ENCODE measurements around the gene PER1.
"Not testable (repeated sequence)": the region's sequence is repeated elsewhere in the genome, so short reads cannot be mapped to it uniquely, and the experiment has no call there.

PER1 gene

DNA sequence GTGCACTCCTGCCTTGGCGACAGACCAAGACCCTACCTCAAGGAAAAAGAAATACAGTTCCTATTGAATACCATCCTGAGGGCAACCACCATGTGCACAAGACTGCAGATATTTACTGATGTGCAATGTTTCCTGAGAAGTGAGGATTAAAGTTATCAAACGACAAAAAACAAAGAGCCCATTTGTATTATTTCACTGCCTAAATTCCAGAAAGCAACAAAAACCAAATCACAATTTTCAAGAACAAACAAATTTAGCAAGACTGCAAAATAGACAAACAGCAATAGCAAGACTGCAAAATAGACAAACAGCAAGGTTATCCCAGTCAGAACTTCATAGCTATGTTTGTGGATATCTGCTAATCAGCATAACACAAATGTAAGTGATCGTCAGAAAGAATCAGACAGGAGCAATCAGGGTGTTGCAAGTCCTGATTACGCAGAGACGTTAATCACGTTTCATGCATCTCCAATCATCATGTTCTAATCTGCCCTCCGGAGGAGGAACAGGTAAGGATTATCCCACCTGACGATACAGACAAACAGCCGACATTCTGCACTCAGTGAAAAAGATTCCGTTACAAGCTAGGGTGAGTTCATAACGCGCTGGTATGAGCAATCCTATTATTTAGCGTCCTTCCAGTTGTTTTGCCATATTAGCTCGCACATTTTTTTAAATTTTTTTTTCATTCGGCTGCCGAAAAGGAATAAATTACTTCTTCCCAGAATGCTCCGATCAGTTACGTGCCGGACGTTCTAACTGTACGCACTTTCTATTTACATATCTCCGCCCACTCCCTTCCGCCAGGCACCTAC is 21.1 kb upstream of the PER1 start:
- DNase-seq (ENCODE audit: low read depth in 2 of 2): peak; percentile 73 to 77

DNA sequence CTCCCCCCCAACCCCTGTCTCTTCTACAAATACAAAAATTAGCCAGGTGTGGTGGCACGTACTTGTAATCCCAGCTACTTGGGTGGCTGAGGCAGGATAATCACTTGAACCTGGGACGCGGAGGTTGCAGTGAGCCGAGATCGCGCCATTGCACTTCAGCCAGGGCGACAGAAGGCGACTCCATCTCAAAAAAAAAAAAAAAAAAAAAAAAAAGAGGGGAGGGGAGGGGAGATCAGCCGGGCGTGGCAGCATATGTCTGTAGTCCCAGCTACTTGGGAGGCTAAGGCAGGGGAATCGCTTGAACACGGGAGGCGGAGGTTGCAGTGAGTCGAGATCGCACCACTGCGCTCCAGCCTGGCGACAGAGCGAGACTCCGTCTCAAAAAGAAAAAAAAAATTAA is 18.0 kb upstream of the PER1 start:
- not testable (repeated sequence) for DNase-seq (ENCODE audit: low read depth in 2 of 2)

DNA sequence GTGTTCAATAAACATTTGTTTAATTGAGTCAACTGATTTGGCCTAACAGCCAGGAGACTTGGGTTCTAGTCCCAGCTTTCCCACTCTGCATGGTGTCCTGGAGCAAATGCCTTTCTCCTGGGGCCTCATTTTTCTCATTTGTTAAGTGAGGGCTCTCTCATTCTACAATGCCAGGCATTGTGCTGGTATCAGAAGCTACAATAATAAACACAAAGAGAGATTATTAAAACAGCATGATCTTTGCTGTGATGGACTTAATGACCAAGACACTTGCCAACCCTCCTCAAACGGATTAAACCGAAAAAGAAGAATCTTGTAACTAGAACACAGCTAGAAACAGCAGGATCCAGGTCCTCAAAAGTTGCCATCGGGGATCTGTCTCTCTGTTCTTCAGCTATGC is 15.3 kb upstream of the PER1 start:
- DNase-seq (ENCODE audit: low read depth in 2 of 2): no peak

DNA sequence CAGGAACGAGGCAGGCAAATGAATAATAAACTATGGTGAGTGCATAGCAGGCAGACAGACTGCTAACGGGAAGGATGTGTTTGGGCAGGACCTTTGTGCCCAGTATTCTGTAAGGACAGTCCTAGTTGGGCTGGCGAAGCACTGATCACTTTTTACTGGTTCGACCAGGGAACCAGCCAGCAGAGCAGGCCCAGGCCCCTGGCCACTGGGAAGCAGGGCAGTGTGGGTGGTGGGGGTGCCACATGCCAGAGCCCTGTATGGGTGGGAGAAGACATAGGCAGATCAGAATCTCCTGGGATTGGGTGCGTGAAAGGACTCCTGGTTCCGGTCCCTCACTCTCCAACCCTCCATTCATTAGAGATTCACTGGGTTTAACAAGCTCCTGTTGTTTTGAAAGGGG is 14.5 kb upstream of the PER1 start:
- DNase-seq (ENCODE audit: low read depth in 2 of 2): no peak

DNA sequence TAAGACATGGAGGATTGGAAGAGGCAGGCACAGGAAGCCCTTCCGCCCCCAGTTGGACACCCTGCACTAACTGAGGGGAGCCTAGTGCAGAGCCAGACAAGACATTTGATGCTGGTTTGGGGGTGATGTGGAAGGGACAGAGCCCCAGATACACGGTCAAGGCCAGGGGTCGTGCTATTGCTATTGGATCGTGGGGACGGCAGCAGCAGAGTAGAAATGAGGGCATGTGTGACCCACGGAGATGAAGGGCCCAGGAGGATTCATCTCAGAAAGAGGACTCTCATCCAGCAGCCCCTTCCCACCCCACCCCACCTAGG is 12.6 kb upstream of the PER1 start:
- no peak for DNase-seq (ENCODE audit: low read depth in 2 of 2)

DNA sequence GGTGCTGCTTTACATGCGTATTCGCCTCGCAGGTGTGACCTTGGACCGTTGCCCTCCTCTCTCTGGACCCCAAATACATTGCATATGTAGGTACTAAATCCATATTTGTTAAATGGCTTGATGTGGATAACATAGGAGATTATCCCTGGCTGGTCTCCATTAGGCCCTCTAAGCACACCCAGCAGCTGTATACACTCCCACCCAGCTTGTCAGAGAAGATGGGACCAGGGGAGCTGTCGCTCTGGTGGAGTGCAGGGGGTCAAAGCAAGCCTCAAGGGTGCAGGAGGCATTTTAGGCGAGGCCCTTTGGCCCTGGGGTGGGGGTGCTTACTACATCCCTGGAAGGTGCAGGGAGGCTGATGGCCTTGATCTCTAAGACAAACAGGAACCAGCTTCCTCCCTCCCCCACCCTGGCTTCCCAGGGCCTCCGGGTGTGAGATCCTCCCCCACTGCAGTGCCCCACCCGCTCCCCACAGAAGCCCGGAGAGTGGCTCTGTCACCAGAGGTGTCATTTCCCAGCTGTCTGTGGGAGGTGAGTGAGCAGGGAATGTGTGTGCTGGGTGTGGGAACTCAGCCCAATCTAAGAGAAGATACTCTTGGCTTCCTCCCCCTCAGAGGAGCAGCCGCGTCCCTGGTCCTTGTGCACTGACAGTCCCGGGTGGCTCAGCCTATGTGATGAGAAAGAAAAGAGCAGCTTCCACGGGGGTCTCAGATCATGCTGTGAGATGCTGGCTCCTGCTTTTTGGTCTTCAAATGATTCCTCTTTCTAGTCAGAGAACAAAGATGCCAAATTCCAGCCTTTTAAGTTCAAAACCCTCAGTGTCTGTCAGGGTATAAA is 12.0 kb upstream of the PER1 start:
- DNase-seq (ENCODE audit: low read depth in 2 of 2): peak in 1 of 2 donors; percentile 59

DNA sequence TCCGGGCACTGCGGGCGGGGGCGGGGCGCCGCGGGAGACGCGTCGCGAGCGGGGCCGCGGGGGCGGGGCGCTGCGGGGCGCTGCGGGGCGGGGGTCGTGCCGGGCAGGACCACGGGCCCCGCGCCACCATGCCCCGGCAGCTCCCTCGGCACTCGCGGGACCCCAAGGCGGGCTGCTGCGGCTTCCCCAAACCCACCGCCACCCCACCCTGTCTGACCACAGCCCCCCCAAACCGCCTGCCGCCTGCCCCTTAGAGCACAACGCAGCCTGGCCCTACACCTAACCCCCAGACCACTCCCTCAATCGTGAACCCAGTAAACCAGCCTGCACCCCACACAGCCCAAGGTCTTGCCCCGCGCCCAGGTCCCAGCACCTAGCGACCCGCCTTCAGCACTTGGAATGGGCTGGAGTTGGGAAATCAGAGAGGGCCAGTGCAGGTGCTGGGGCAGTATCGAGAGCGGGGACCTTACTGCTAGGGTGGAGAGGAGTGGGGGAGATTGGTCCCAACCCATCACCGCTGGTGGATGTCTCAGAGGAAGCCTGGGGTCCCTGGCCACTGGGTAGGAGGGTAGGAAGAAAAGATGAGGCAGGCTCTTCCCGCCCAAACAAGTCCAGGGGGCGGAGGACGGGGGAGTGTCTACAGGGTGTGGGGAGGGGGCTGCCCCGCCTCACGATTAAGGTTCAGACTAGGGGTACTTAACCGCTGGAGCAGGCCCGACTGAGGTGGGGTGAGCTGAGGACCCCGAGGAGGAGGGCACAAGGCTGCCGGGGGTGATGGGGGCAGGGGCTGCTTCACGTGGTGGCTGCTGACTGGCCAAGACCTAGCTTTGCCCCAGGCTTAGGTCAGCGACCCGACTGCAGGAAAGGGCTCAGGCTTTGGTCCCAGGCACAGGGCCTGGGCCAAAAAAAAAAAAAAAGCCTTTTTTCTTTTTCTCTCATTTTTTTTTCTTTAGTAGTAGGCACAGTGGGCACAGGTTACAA is 11.1 kb upstream of the PER1 start:
- no peak for DNase-seq (ENCODE audit: low read depth in 2 of 2)

DNA sequence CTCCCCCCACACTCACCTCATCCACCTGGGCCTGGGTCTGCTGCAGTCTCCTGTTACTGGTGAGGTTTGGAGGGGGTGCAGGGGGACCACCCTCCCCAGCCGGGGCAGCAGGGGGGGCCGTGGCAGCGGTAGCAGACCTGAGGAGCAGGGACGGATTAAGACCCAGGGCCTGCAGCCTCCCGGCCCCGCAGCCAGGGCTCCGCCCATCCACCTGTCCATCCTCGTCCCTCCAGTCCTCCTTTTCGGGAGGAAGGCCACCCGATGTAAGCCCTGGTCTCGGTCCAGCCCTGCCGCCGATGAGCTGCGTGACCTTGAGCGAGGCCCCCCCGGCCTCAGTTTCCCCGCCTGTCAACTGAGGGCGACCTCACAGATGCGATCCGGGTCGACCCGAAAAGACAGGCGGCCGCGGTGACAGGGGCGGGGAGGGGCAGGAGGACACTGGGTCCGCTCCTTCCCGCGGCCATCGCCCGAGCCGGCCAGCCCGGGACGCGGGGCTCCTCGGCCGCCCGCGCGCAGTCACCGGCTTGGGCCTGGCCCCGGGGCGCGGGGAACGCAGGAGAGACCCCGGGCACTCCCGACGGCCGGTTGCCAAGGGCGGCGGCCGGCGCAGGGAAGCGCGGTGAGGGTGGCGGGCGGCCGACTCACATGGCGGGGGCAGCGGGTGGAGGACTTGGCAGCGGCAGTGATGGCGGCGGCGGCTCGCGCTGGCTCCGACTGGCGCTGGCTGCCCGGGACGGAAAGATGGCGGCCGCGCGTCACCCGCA is 10.2 kb upstream of the PER1 start, which contains the start of gene VAMP2:
Gene VAMP2 (minus strand): TSS at position 716 of the 764 bp plus-strand sequence. CDS start 69 bp downstream, at position 647.
- DNase-seq (ENCODE audit: low read depth in 2 of 2): peak in 1 of 2 donors; percentile 74

DNA sequence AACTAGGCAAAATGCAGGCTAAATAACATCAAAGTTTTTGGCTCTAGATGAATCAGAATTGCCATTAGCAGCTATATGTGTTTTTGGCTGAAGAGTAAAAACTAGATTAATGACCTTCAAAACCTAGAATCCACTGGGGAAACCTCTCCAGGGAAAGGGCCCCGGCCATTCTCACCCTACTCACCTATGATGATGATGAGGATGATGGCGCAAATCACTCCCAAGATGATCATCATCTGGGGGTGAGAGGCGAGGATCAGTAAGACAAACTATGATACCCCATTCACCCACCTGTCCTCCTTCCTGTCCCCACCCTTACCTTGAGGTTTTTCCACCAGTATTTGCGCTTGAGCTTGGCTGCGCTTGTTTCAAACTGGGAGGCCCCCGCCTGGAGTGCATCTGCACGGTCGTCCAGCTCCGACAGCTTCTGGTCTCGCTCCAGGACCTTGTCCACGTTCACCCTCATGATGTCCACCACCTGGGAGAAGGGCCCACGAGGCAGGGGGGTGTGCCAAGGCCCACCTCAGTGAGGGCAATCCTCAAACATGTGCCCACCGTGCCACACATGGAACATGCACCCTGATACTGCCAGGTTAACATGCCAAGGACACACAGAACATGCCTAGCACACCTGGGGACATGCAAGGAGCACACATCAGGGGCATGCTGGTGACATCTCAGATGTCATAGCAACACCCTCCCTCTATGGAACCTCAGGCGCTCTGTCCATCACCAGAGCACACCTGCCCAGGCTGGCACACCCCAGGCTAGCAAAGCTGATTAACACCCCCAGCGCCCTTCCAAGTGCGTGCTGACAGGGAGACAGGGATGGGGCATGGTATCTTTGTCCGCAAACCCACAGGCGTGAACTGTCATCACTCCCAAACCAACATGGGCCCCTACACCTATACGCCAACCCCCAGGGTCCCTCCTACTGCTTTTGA is 9.4 kb upstream of the PER1 start:
- DNase-seq (ENCODE audit: low read depth in 2 of 2): no peak

DNA sequence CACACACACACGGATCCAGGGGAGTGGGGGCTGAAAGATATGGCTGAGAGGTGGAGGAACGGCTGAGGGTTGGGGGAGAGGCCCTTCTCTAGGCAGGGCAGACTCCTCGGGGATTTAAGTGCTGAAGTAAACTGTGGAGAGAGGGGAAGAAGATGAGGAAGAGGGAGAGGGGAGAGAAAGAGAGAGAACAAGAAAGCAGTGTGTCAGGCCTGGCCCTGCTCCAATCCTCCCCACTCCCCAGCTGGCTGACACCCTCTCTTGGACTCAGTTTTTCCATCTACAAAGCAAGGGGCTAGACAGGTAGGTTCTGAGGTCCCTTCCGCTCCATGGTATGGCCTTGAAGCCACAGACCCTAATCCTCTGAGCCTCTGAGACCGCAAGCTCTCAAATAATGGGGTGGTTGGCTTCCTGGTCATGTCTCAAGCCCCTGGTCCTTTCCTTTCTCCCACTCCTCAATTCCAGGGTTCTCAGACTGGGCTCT is 8.6 kb upstream of the PER1 start:
- DNase-seq (ENCODE audit: low read depth in 2 of 2): no peak

DNA sequence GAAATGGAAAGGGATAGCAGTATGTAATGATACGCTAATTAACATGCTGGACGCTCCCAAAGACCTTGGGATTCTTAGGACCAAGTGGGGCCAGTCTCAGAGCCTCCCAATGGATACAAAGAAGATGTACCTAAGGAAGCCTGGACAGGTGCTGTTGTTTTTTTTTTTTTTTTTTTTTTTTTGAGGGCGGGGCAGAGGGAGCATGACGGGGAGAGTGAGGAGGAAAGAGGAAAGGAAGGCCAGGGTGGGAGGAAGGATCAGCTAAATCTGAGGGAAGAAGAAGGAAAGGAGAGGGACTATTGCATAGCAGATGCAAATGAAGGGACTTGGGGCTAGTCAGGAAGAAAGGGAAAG is 8.0 kb upstream of the PER1 start:
- no peak for DNase-seq (ENCODE audit: low read depth in 2 of 2)

DNA sequence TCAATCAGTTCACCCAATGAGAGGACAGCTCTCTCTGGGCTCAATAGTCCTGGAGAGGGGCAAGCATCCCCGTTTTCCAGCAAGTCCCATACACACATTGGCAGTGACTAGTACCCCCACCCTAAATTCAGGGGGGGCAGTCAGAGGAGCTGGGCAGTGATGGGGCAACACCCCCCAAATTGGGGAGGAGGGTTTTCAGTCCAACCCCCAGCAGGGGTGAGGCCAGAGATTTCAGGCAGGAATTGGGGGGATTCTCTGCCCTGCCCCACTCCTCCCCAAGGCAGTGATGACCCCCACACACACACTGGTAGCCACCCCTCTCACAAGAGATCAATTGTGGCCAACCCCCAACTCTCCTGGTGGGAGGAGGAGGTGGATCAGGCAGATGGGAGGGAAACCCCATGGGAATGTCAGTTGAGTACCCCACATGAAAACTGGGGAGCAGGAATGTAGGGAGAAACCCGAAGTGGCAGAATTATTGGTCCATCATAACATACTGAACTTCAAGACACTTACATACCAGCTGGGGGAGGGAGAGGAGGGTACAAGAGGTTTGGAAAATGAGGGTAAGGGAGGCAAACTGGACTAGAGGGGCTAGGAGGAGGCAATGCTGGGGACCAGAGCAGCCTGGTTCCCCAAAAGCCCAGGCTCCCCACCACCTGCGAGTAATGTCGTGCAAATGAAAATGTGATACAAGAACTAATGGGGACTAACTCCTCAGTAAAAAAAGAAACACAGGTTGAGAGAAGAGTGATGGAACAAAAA is 7.4 kb upstream of the PER1 start:
- no peak for DNase-seq (ENCODE audit: low read depth in 2 of 2)

DNA sequence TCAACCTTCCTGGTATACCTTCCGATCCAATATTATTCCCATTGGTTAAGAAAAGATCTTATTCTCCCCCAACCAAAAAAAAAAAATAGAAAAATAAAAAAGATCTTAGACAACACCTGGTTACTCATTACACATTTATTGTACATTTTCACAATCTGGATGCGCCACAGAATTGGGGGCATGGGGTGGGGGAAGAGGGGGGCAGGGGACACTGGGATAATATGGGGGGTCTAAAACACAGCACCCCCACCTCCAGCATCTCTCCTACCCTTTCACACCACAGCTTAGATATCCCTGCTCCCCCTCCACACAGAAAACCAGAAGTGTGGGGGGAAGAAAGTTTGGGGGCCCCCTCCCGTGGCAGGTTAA is 6.8 kb upstream of the PER1 start:
- DNase-seq (ENCODE audit: low read depth in 2 of 2): no peak

DNA sequence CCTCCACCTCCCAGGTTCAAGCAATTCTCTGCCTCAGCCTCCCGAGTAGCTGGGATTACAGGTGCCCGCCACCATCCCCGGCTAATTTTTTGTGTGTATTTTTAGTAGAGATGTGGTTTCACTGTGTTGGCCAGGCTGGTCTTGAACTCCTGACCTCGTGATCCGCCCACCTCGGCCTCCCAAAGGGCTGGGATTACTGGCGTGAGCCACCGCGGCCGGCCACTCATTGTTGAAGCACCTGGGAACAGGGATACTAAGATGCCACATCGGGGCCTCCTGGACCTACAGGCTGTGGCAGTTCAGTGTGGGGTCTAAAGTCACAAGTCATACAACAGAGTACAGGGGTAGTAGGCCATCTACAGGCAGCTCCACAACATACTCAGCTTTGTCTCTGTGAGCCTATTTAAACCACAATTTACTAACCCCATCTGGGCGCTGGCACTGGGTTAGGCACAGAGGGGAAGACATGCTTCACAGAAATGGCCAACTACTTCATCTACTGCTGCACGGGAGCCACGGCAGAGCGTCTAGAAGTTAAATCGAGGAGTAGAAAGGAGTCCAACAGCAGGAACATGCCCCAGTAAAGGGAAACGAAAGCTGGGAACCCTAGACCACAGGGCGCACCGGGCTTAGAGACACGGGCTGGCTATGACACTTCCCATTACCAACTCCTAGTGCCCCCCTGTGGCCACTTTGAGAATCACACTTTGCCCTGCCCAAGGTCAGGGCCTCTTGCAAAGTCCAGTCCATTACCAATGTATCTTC is 6.2 kb upstream of the PER1 start:
- DNase-seq (ENCODE audit: low read depth in 2 of 2): peak; percentile 78 to 89

DNA sequence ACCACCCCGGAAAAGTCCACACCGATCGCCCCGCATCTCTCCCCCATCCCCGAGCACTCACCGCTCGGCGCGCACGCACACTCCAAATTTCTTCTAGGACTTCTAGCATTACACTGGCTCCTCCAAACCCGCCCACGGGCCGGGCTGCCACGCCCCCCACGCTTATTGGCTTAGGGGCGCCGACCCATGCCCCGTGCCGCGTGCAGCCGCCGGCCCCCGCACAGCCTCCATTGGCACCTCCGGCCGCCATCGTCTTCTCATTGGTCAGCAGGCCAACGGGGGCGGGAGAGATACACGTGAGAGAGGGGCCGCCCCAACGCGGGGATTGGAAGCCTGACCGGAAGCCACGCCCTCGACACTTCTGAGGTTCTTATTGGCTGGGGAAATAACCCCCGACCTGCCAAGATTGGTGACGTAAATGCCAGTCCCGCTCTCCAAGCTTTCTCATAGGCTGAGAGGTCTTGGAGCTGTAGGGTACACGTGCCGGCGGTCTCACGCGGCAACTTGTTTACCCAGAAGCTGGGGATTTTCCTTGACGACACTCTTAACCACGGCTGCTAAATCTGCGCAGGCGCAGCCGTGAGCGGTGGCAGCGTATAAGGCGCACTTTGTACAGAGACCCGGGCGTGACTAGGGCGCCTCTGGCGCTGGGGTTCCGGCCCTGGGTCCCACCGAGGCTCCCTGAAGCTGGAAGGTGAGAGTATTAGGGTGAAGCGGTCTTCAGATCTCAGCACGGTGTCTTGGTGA is 4.2 kb upstream of the PER1 start:
- peak; percentile 99 to 100 for DNase-seq (ENCODE audit: low read depth in 2 of 2)

DNA sequence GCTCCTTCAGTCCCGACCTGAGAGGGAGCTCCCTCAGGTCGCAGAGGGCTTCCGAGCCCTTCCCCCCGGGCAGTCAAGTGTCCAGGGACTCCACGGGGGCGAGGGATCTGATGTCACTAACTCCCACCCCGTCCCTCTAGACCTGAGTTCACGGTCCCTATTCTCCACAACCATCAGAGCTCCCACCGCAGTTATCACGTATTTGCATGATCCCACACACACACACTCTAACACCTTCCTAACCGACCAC is 3.7 kb upstream of the PER1 start:
- no peak for DNase-seq (ENCODE audit: low read depth in 2 of 2)

DNA sequence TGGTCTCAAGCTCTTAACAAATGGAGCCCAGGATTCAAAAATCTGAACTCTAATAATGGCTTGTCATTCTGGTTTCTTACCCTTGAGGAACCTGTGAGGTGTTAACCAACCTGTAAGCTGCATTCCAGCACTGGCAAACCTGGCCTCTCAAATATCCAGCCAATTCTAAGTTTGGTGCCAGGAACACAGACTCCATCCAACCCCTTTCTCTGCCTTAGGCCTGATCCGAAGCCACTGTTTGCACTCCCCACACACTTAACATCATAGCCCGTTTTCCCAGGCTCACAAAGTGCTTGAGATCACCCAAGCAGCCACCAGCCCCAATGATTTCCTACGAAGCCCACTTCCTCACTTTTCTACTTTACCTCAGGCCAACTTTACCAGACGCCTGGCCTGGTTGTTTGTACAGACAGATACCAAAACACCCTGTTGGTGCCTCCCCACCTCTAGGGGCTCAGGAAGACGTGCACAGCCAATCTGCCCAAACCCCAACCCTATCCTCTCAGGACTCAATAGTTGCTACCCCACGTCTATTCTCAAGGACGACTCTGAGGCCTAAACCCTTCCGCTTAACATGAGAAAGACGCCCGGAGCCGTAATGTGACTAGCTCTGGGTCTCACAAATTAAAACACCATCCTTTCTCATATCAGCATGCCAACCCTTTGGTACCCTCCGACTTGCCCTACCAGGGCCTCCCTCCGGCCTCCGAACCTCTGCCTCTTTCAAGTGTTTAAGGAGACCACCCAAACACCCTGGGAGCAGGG is 3.2 kb upstream of the PER1 start:
- DNase-seq (ENCODE audit: low read depth in 2 of 2): no peak

Measured in activated CD4-positive, alpha-beta T cell treated with anti-CD3 and anti-CD28 coated beads for 24 hours (primary cell).